GM23248 (cell line): ENCODE data around the gene CADM1. TPM values are rescaled to one million over a fixed set of nuclear protein-coding genes. Genes with fewer than 3 reads are reported as not detected.
"Not testable (repeated sequence)": the region's sequence is repeated elsewhere in the genome, so short reads cannot be mapped to it uniquely, and the experiment has no call there.

ENCODE experiments used
- DNase-seq: peaks from one replicate; pipeline ENCODE4 v3.0.0-alpha.2; 2015
- H2AFZ ChIP-seq: fragments of 200-600 bp; sonication (generic); 2 replicates; pipeline ENCODE4 v1.6.1; 2016; ENCODE audit warnings: antibody characterized with exemption
- H3F3A ChIP-seq: fragments of 200-600 bp; sonication (generic); 2 replicates; pipeline ENCODE4 v1.6.1; 2016; ENCODE audit warnings: mild to moderate bottlenecking, antibody characterized with exemption, mixed run types; ENCODE audit not compliant: insufficient read depth
- H3K27ac ChIP-seq: fragments of 200-600 bp; sonication (generic); 2 replicates; pipeline ENCODE4 v1.5.1; 2016; ENCODE audit warnings: mild to moderate bottlenecking
- H3K27me3 ChIP-seq: fragments of 200-600 bp; sonication (generic); replicated peaks from 2 replicates; pipeline ENCODE4 v1.6.1; 2016; ENCODE audit warnings: mild to moderate bottlenecking; ENCODE audit not compliant: insufficient read depth
- H3K36me3 ChIP-seq: fragments of 200-600 bp; sonication (generic); 2 replicates; pipeline ENCODE4 v1.6.1; 2016; ENCODE audit warnings: low read depth, mild to moderate bottlenecking
- H3K4me1 ChIP-seq: fragments of 200-600 bp; sonication (generic); 2 replicates; pipeline ENCODE4 v1.6.1; 2016; ENCODE audit warnings: mild to moderate bottlenecking; ENCODE audit not compliant: insufficient read depth
- H3K4me2 ChIP-seq: fragments of 200-600 bp; sonication (generic); one replicate; pipeline ENCODE4 v1.6.1; 2016; ENCODE audit warnings: mild to moderate bottlenecking; ENCODE audit not compliant: unreplicated experiment
- H3K4me3 ChIP-seq: fragments of 200-600 bp; sonication (generic); 2 replicates; pipeline ENCODE4 v1.5.1; 2016; ENCODE audit warnings: mild to moderate bottlenecking
- H3K79me2 ChIP-seq: fragments of 200-600 bp; sonication (generic); 2 replicates; pipeline ENCODE4 v1.6.1; 2016; ENCODE audit warnings: mild to moderate bottlenecking; ENCODE audit not compliant: insufficient read depth
- H3K9ac ChIP-seq: fragments of 200-600 bp; sonication (generic); 2 replicates; pipeline ENCODE4 v1.6.1; 2016; ENCODE audit warnings: mild to moderate bottlenecking
- H3K9me2 ChIP-seq: fragments of 200-600 bp; sonication (generic); 2 replicates; pipeline ENCODE4 v1.6.1; 2016; ENCODE audit warnings: mixed run types, mild to moderate bottlenecking, moderate library complexity; ENCODE audit not compliant: insufficient read depth
- H3K9me3 ChIP-seq: fragments of 200-600 bp; sonication (generic); one replicate; pipeline ENCODE4 v1.6.1; 2017; ENCODE audit warnings: low read depth
- H4K20me1 ChIP-seq: fragments of 200-600 bp; sonication (generic); 2 replicates; pipeline ENCODE4 v1.6.0; 2016; ENCODE audit not compliant: insufficient read depth
- EZH2 ChIP-seq: fragments of 200-600 bp; sonication (generic); IDR thresholded peaks from 2 replicates; pipeline ENCODE4 v1.6.1; 2018; ENCODE audit warnings: antibody characterized with exemption, mild to moderate bottlenecking; ENCODE audit not compliant: insufficient read depth, poor library complexity, severe bottlenecking
- EZH2phosphoT487 ChIP-seq: fragments of 200-600 bp; sonication (generic); IDR thresholded peaks from 2 replicates; pipeline ENCODE4 v1.6.1; 2018; ENCODE audit warnings: antibody characterized with exemption, moderate library complexity, mild to moderate bottlenecking, low read depth; ENCODE audit not compliant: insufficient read depth
- WGBS, 2 experiments: methylation state at CpG; one replicate each; pipeline ENCODE4 v1.1.6; 2015 to 2017; ENCODE audit warnings: low lambda C conversion rate in 2 of 2, low coverage in 1 of 2; ENCODE audit errors: missing lambda C conversion rate in 2 of 2; 5-methylcytosine and 5-hydroxymethylcytosine counted together
- in situ Hi-C: fragments of 300-500 bp; cut with MboI; formaldehyde crosslinking; loops from 2 replicates; pipeline ENCODE4 v1.15.0; 2020
- polyA plus RNA-seq: library from polyadenylated mRNA; unstranded; fragments of >200 nt; fragmentation: Nextera tagmentation; extraction: Ambion mirVana; gene quantifications from 2 replicates; pipeline ENCODE4 v1.2.1, GENCODE V29; 2016
- total RNA-seq: library from RNA; depleted of rRNA; stranded (reverse); fragments of >200 nt; shearing (Covaris generic); gene quantifications from 2 replicates; pipeline ENCODE4 v1.2.3, GENCODE V29; 2014

CADM1 gene
- total and polyA plus RNA-seq, 2 experiments from 2014 or later: 0.83 to 1.4 TPM

- TF ChIP-seq EZH2phosphoT487 (no peak), EZH2 (no peak)
- no peaks in the 10 kb centered on the region for H3K9me3 ChIP-seq
- no peak overlapping the region for H2AFZ ChIP-seq
- H3K27me3 ChIP-seq: no peaks in the 10 kb centered on the region
- in situ Hi-C loops: no loop called here
- no peaks in the 10 kb centered on the region for H4K20me1 ChIP-seq
- no peaks in the 10 kb centered on the region for H3K4me1 ChIP-seq
- no peaks in the 10 kb centered on the region for H3K79me2 ChIP-seq
- no peaks in the 10 kb centered on the region for H3F3A ChIP-seq
- DNase-seq: no peak
- WGBS, 2 experiments: 0 to 4% methylated on average over 1 of the region's 1 CpG
- H3K9ac ChIP-seq: no peak overlapping the region
- no peaks in the 10 kb centered on the region for H3K36me3 ChIP-seq
- H3K9me2 ChIP-seq: no peaks in the 10 kb centered on the region
- H3K4me3 ChIP-seq: no peak overlapping the region
- no peak overlapping the region for H3K4me2 ChIP-seq
- H3K27ac ChIP-seq: no peak overlapping the region
These were observed 26.8 kb downstream of the CADM1 start for GRCh38 chr11:115477410-115477809.

- Histone ChIP-seq H4K20me1 (no peaks in the 10 kb centered on the region), H3K27me3 (no peaks in the 10 kb centered on the region), H3K79me2 (no peaks in the 10 kb centered on the region), H3K9me2 (no peaks in the 10 kb centered on the region), H3K9ac (no peak overlapping the region), H2AFZ (no peak overlapping the region), H3K36me3 (no peaks in the 10 kb centered on the region), H3K9me3 (no peaks in the 10 kb centered on the region), H3K4me2 (no peak overlapping the region), H3K4me1 (no peaks in the 10 kb centered on the region), H3K4me3 (no peak overlapping the region), H3K27ac (no peak overlapping the region), H3F3A (no peaks in the 10 kb centered on the region)
- 48 to 52% methylated on average over 7 of the region's 7 CpGs for WGBS, 2 experiments
- in situ Hi-C loops: no loop called here
- TF ChIP-seq EZH2 (no peak), EZH2phosphoT487 (no peak)
- DNase-seq: no peak
These were observed 27.5 kb downstream of the CADM1 start for GRCh38 chr11:115476463-115477286.

GRCh38 chr11:115475564-115475963, 28.7 kb downstream of the CADM1 start:
- no peak overlapping the region for H2AFZ ChIP-seq
- in situ Hi-C loops: no loop called here
- H3K4me3 ChIP-seq: no peak overlapping the region
- no peaks in the 10 kb centered on the region for H3K36me3 ChIP-seq
- 71 to 72% methylated on average over 4 of the region's 4 CpGs for WGBS, 2 experiments
- H3K9me2 ChIP-seq: no peaks in the 10 kb centered on the region
- TF ChIP-seq EZH2: no peak
- no peak for TF ChIP-seq EZH2phosphoT487
- no peak overlapping the region for H3K9ac ChIP-seq
- H3K27ac ChIP-seq: no peak overlapping the region
- no peak for DNase-seq
- H3K4me2 ChIP-seq: no peak overlapping the region
- H3K9me3 ChIP-seq: no peaks in the 10 kb centered on the region
- H3K4me1 ChIP-seq: no peaks in the 10 kb centered on the region
- no peaks in the 10 kb centered on the region for H3K27me3 ChIP-seq
- no peaks in the 10 kb centered on the region for H3F3A ChIP-seq
- H4K20me1 ChIP-seq: no peaks in the 10 kb centered on the region
- H3K79me2 ChIP-seq: no peaks in the 10 kb centered on the region

GRCh38 chr11:115474306-115474705, 29.9 kb downstream of the CADM1 start:
- H3K27me3 ChIP-seq, H3K9me3 ChIP-seq, H3K4me3 ChIP-seq, H3K9ac ChIP-seq, H4K20me1 ChIP-seq, H3K4me1 ChIP-seq, H3K36me3 ChIP-seq, DNase-seq, H3K4me2 ChIP-seq, H2AFZ ChIP-seq, in situ Hi-C loops, H3K27ac ChIP-seq, H3K79me2 ChIP-seq, H3F3A ChIP-seq, H3K9me2 ChIP-seq: not testable (repeated sequence)
- 50% methylated on average over 3 of the region's 3 CpGs for WGBS, 2 experiments
